Putamen (tissue), 1 donor: ENCODE measurements around the gene B3GALT4.
"Not testable (repeated sequence)": the region's sequence is repeated elsewhere in the genome, so short reads cannot be mapped to it uniquely, and the experiment has no call there.

Experiments
- DNase-seq: peaks from one replicate; pipeline ENCODE4 v3.0.0-alpha.2; 2016; ENCODE audit warnings: low spot score

The B3GALT4 gene

DNA sequence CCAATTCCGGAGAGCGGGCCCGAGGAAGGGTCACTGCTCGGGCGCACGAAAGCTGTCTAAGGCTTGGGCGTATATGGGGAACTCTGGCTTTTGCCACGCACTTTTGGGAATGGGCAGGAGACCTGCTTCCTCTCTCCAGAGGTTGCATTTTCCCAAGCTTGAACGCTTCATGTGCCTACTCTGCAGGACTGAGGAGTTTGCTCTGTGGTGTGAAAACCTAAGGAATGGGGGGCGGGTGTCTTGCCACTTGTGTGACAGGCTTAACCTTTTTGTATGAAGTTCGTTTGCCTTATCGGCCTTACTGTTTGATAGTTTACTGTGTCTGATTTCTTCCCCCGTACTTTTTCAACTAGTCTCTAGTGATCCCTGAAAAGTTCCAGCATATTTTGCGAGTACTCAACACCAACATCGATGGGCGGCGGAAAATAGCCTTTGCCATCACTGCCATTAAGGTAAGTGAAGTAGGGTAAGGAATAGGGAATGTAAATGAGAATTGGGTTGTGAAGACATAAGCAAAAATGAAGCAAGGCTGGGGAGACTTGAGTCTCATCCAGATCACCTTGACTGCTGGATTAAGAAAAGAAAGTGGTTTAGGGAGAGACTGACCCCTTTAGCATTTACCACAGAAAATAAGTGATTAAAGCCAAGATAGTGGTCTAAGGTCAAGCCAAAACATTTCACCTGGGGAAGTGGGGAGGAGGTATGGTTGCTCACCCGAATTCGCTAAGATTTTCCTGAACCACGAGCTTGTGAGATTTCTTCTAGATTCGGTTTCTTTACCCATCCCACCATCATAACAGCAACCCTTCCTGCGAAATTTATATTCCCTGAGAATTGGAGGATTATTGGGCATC, 4.4 kb upstream of the B3GALT4 start:
- DNase-seq = no peak

- DNase-seq = no peak
These were observed 3.6 kb upstream of the B3GALT4 start for GRCh38 chr6:33273129-33273923.

DNA sequence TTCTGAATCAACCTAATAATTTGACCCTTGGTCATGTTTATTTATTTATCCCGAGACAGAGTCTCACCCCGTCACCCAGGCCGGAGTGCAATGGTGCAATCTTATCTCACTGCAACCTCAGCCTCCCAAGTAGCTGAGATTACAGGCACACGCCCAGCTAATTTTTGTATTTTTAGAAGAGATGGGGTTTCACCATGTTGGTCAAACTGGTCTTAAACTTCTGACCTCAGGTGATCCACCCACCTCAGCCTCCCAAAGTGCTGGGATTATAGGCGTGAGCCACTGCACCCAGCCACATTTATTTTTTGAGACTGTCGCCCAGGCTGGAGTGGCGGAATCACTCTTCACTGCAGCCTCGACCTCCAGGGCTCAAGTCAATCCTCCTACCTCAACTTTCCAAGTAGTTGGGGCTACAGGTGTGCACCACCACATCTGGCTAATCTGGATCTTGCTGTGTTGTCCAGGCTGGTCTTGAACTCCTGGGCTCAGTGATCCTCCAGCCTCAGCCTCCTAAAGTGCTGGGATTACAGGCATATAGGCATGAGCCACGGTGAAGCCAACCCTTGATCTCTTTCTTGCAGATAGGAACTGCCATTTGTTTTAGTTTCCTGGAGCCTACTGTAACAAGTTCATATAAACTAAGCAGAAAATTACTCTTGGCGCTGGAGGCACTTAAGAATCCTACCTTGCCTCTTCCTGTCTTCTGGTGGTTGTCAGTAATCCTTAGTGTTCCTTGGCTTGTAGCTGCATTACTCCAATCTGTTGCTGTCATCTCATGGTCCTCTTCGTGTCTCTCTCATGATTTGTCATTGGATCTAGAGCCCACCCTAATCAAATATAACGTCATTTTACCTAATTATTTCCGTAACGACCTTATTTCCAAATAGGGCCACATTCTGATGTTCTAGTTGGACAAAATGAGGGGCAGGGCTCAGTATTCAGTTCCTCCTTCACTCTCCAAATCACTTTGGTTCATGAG, 2.7 kb upstream of the B3GALT4 start:
- DNase-seq = no peak

GRCh38 chr6:33275795-33276580, 935 bp upstream of the B3GALT4 start:
- DNase-seq = not testable (repeated sequence)

- no peak for DNase-seq
These were observed 401 bp upstream of the B3GALT4 start for GRCh38 chr6:33276581-33276863.

DNA sequence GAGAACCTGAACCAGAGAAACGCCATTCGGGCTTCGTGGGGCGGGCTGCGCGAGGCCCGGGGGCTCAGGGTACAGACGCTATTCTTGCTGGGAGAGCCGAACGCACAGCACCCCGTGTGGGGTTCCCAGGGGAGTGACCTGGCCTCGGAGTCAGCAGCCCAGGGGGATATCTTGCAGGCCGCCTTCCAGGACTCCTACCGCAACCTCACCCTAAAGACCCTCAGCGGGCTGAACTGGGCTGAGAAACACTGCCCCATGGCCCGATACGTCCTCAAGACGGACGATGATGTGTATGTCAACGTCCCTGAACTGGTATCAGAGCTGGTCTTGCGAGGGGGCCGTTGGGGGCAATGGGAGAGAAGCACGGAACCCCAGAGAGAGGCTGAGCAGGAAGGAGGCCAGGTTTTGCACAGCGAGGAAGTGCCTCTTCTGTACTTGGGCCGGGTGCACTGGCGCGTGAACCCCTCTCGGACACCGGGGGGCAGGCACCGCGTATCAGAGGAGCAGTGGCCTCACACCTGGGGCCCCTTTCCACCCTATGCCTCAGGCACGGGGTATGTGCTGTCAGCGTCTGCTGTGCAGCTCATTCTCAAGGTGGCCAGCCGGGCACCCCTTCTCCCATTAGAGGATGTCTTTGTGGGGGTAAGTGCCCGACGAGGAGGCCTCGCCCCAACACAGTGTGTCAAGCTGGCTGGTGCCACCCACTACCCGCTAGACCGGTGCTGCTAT, 904 bp downstream of the B3GALT4 start:
- no peak for DNase-seq

- DNase-seq = no peak
These were observed 1.4 kb downstream of the B3GALT4 start for GRCh38 chr6:33278392-33278741.

DNA sequence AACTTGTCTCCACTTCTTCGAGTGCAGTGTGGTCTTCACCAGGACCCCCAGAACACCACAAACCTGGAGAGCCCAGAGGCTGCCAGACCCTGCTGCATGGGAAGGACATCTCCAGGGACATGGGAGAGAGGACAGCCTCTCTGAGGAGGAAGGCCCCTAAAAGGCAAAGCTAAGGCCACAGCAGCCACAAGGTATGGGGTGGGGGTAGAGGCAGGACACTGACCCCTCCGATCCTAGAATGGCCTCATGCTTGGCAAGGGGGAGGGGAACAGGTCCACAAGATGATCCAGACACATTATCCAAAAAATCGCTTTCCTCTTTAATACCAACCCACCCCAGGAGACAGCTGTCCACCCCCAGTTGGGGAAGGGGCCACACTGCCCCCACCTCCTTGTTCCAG, 1.9 kb downstream of the B3GALT4 start:
- DNase-seq = no peak

DNA sequence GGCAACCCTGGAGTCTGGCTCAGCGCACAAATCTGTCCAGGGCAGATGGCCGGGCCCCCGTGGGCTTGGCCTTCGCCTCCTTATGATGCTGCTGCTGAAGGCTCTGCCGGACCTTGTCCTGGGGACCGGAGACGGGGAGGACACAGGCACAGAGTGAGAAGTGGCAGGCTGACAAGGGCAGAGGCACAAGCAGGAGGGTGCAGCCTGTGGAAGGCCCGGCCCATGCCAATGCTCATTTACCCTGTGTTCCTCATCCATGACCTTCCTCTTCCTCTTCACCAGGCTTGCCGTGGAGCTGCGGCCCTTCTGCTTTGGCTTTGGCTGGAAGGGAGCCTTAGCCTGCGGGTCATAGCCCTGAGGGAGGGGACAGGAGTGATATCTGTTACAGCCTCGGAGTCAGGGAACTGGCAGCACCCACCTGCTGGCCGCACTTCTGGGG, 2.4 kb downstream of the B3GALT4 start:
- no peak for DNase-seq

DNA sequence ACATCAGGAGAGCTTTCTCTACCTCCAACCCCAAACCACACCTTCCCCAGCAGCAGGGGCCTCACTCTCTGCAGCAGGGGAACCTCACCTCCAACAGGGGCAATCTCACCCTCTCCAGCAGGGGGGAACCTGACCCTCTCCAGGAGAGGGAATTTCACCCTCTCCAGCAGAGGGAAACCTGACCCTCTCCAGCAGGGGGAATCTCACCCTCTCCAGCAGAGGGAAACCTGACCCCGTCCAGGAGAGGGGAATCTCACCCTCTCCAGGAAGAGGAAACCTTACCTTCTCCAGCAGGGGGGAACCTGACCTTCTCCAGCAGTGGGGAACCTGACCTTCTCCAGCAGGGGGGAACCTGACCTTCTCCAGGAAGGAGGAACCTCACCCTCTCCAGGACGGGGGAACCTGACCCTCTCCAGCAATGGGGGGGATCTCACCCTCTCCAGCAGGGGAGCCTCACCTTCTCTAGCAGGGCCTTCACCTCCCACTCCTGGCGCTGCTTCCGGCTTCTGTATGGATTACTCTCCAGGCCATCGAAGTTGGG, 3.1 kb downstream of the B3GALT4 start:
- no peak for DNase-seq

DNA sequence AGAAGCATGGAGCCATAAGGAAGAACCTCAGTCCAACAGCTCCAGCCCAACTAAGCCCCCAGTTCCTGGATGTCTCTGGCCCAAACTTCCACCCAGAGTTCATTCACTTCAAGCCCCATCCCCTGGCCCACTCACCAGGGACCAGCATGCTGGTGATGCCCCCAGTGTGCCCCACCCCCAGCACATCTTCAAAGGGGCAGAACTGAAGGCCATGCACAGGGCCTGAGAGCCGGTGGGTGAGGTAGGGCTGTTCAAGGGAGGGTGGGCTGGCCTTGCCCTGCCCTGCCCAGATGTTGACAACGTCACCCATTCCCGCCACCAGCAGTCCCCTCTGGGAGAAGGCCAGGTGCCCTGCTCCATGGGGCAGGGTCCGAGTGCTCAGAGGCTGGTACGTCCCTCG, 3.6 kb downstream of the B3GALT4 start:
- DNase-seq = no peak

DNA sequence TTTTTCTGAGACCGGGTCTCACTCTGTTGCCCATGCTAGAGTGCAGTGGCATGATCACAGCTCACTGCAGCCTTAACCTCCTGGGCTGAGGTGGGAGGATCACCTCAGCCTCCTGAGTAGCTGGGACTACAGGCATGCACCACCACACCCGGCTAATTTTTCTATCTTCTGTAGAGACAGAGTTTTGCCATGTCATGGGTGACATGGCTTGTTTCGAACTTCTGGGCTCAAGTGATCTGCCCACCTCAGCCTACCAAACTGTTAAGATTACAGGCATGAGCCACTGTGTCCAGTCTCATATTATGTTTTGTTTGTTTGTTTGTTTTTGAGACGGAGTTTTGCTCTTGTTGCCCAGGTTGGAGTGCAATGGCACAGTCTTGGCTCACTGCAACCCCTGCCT, 8.3 kb downstream of the B3GALT4 start:
- not testable (repeated sequence) for DNase-seq

DNA sequence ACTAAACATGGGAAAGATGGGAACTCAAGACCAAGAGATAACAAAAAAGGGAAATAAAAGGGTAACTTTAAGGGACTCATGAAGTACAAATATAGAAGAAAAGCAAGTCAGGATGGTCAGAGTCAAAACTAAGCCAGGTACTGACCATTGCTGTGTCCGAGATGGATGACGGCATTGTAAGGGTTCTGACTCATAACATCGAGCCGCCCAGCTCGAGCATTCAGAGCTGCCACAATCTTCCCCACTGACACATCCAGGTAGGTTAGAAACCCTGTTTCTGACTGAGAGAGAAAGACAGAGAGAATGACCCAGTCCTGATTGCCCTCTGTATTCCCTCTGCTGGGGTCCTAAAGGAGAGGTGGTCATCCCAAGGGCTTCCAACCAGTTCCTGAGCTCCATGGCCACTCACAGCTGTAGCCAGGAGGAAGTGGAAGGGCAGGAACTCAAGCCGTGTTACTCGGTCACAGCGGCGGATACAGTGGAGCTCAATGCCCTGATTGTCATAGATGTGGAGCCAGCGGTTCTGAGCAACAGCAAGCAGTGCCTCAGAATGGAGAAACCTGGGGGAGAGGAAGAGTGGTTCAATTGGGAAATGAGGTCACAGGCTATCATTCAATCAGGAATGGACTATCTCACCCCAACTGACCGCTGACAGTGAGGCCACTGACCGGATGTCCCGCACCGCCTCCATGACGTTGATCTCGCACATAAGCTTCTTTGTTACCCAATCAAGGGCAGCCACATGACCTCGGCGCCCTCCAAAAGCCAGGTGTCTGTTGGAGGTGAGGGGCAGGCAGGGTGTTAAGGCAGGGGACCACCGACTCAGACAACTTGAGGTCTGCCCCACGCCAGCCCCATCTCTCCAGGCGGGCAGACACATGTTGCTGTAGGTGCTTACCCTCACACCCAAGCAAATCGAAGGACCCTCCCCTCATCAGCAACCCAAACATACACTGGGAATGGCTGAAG, 10.3 kb downstream of the B3GALT4 start:
- no peak for DNase-seq

DNA sequence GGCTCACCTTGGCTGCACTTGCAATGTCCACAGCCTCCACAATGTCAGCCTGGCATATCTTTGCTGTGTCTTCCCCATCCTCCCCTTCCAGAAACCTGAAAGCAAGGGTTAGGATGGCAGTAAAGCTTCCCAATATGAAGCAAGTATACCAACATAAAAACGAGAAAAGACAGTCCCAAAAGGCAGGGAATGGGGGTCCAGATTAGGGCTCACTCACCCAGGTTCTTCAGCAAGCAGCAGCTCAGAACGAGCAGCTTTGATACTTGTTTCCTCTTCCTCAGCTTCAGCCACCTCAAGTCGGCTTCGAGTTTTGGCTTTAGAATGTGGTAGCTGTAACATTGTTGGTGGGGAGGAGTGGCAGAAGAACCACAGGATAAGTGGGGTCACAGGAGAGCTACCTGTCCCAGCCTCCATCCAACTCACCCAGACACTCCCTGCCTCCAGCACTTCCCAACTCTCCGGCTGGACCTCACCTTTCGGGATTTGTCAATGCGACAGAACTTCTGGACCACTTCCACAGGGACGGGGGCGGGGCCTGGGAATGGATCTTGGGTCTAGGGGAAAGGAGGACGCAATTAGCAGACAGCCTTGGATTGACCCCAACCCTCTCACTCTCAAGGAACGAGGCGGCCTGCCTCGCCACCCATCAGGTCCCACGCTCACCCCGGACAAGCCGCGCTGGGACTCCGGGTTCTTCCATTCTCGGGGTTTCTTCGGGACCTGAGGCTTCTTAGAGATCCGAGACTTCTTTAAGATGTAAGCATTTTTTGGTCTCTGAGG, 11.4 kb downstream of the B3GALT4 start:
- no peak for DNase-seq

DNA sequence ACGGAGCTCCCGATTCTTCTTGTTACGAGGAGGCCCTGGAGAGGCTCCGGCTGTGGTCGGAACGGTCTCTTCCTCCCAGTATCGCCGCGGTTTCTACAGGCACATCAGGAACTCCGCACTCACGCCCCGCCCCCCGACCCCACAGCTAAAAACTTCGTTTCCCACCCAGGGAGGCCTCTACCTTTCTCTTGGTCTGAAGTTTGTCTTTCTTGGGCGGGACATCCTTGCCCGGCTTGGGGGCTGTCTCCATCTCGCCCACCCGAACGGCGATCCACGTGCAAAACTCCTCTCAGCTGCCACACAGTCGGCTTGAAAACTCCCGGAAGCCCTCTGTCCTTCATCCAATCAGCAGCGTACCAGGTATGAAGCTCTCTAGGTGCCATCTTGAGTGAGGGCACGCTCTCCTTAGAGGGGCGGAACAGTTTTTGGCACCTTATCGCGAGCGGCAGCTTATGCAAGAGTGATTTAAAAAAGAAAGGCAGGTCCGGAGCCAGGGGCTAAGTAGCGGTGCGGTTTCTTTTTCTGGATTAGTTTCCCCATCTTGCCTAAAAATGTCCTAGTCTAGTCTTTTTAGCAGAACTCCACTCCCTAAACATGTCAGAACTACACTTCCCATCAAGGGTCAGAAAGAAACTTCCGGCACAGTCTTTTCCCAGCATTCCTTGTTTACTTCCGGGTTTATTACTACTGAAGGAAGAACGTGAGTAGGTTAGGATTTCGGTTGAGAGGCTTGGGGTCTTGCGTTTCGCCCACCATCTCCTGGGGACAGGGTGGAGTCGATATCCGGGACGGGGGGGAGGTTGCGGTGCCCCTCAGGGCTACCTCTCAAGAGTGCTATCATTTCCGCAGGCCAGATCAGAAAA, 12.2 kb downstream of the B3GALT4 start, which contains the start of the genes PFDN6 and WDR46:
TSS of gene PFDN6 (plus strand) at position 681 of the 863 bp plus-strand sequence. CDS start 256 bp downstream, outside the sequence.
TSS of gene WDR46 (minus strand) at position 319 of the 863 bp plus-strand sequence. CDS start at position 250, 69 bp downstream.
- DNase-seq = peak; percentile 97

GRCh38 chr6:33289784-33290315, 12.9 kb downstream of the B3GALT4 start:
- DNase-seq = no peak

DNA sequence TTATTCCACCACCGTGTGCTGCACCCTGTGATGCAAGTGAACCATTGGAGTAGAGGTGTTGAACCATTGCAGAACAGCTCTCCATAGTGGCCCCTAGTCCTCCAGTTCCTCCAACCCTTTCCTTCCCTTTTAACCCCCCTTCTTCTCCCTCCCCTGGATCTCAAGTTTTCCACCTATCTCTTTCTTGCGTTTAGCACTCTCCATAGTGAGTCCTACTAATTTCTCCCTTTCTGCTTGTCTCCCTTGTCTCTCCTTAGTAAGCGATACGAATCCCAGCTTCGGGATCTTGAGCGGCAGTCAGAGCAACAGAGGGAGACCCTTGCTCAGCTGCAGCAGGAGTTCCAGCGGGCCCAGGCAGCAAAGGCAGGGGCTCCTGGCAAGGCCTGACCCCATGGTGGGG, 13.5 kb downstream of the B3GALT4 start:
- no peak for DNase-seq
